A673 (cell line): Measurements from ENCODE around the gene RAB44. TPM values are rescaled to one million over a fixed set of nuclear protein-coding genes. Genes with fewer than 3 reads are reported as not detected.

Source experiments
- BruUV-seq: library from RNA; stranded (reverse); fragments of 400-500 nt; replicated peaks from 2 replicates; lab custom pipeline; 2021; lab: Mats Ljungman, UMichigan
- CTCF ChIA-PET: fragments of 300-600 bp; sonication (Branson Sonifier 250); formaldehyde crosslinking; loops from one replicate; lab custom pipeline; 2022; ENCODE audit warnings: antibody characterized with exemption; lab: Charles Lee
- POLR2A ChIA-PET: fragments of 300-600 bp; sonication (Branson Sonifier 250); formaldehyde crosslinking; loops from one replicate; lab custom pipeline; 2022; ENCODE audit warnings: antibody characterized with exemption; ENCODE audit not compliant: low non-redundant PET; lab: Charles Lee
- DNase-seq: peaks from one replicate; pipeline ENCODE4 v3.0.0-alpha.2; 2015; ENCODE audit warnings: low spot score
- H3K27ac ChIP-seq: fragments of 200-600 bp; sonication (generic); 2 replicates; pipeline ENCODE4 v1.5.1; 2016; ENCODE audit warnings: mixed run types, low read depth, mild to moderate bottlenecking, mixed read lengths, antibody characterized with exemption, low read length; ENCODE audit not compliant: poor library complexity, severe bottlenecking
- H3K27me3 ChIP-seq: fragments of 200-600 bp; sonication (generic); replicated peaks from 2 replicates; pipeline ENCODE4 v1.6.1; 2017; ENCODE audit warnings: mixed run types, low read depth, mild to moderate bottlenecking, mixed read lengths, antibody characterized with exemption, low read length; ENCODE audit not compliant: insufficient read depth, poor library complexity
- H3K36me3 ChIP-seq: fragments of 200-600 bp; sonication (generic); 2 replicates; pipeline ENCODE4 v1.6.1; 2016; ENCODE audit warnings: mixed run types, mild to moderate bottlenecking, mixed read lengths, antibody characterized with exemption, low read length; ENCODE audit not compliant: insufficient read depth, poor library complexity, severe bottlenecking
- H3K4me1 ChIP-seq: fragments of 200-600 bp; sonication (generic); 2 replicates; pipeline ENCODE4 v1.6.1; 2017; ENCODE audit warnings: mixed run types, mild to moderate bottlenecking, mixed read lengths, antibody characterized with exemption, low read length; ENCODE audit not compliant: insufficient read depth, poor library complexity, severe bottlenecking
- H3K4me3 ChIP-seq: fragments of 200-600 bp; sonication (generic); 2 replicates; pipeline ENCODE4 v1.5.1; 2016; ENCODE audit warnings: low read depth, mixed run types, mild to moderate bottlenecking, mixed read lengths, low read length; ENCODE audit not compliant: poor library complexity, severe bottlenecking
- H3K9me3 ChIP-seq: fragments of 200-600 bp; sonication (generic); 2 replicates; pipeline ENCODE4 v1.6.1; 2016; ENCODE audit warnings: mixed run types, low read depth, mild to moderate bottlenecking, mixed read lengths, antibody characterized with exemption, low read length; ENCODE audit not compliant: poor library complexity, severe bottlenecking
- CTCF ChIP-seq: fragments of 300-800, 200-600 bp; sonication (generic); conservative IDR thresholded peaks from 2 replicates; pipeline ENCODE4 v1.5.1; 2017; ENCODE audit warnings: low read depth, mild to moderate bottlenecking, antibody characterized with exemption, low read length, moderate library complexity, mixed read lengths
- EZH2 ChIP-seq: fragments of 200-600 bp; sonication (generic); IDR thresholded peaks from 2 replicates; pipeline ENCODE4 v1.6.1; 2017; ENCODE audit warnings: borderline replicate concordance, low read depth, mild to moderate bottlenecking, mixed read lengths, antibody characterized with exemption, low read length; ENCODE audit not compliant: poor library complexity, severe bottlenecking
- intact Hi-C: fragments of 100-400 bp; cut with micrococcal nuclease; formaldehyde crosslinking; loops from one replicate; pipeline ENCODE4 v1.10.0; 2022; ENCODE audit not compliant: unreplicated experiment
- total RNA-seq: library from RNA; stranded (reverse); gene quantifications from 2 replicates; pipeline ENCODE4 v1.2.3, GENCODE V29; 2021

Gene RAB44
- total RNA-seq, 1 experiment from 2014 or later = not detected

GRCh38 chr6:36759148-36759759, 61.6 kb downstream of the RAB44 start:
- Histone ChIP-seq H3K36me3 (no peaks in the 10 kb centered on the region), H3K4me3 (no peak overlapping the region), H3K9me3 (no peaks in the 10 kb centered on the region), H3K27me3 (no peaks in the 10 kb centered on the region), H3K27ac (no peak overlapping the region), H3K4me1 (no peaks in the 10 kb centered on the region)
- CTCF ChIA-PET = interaction anchor here (0.5 to 1.7 kb wide), 12 partner anchors 8 to 457 kb away, joined by 3 to 10 read pairs (median 3); partner anchors contain the start of gene CDKN1A
- POLR2A ChIA-PET = interaction anchor here (0.6 kb wide), 1 partner anchor 165 kb away, joined by 5 read pairs; no protein-coding TSS in a partner anchor
- BruUV-seq = no TSS peak
- intact Hi-C loops = loop anchor here (1.0 to 5.0 kb wide), 3 partner anchors 136 to 337 kb away; no protein-coding TSS in a partner anchor
- peak; percentile 81 for DNase-seq
- TF ChIP-seq EZH2 (no peak), CTCF (peak; percentile 98)

- intact Hi-C loops = no loop called here
- H3K9me3 ChIP-seq = no peaks in the 10 kb centered on the region
- no peak for TF ChIP-seq CTCF
- TF ChIP-seq EZH2 = no peak
- POLR2A ChIA-PET = interaction anchor here (0.6 kb wide), 1 partner anchor 163 kb away, joined by 6 read pairs; no protein-coding TSS in a partner anchor
- BruUV-seq = no TSS peak
- H3K27ac ChIP-seq = no peak overlapping the region
- CTCF ChIA-PET = interaction anchor here (0.6 kb wide), 1 partner anchor 93 kb away, joined by 3 read pairs; no protein-coding TSS in a partner anchor
- no peaks in the 10 kb centered on the region for H3K36me3 ChIP-seq
- H3K27me3 ChIP-seq = no peaks in the 10 kb centered on the region
- no peak overlapping the region for H3K4me3 ChIP-seq
- no peak for DNase-seq
- H3K4me1 ChIP-seq = no peaks in the 10 kb centered on the region
Observed at GRCh38 chr6:36760685-36761435, 63.2 kb downstream of the RAB44 start.

GRCh38 chr6:36762123-36762522, 64.5 kb downstream of the RAB44 start:
- Histone ChIP-seq H3K27ac (no peak overlapping the region), H3K27me3 (no peaks in the 10 kb centered on the region), H3K4me1 (no peaks in the 10 kb centered on the region), H3K9me3 (no peaks in the 10 kb centered on the region), H3K4me3 (no peak overlapping the region), H3K36me3 (no peaks in the 10 kb centered on the region)
- DNase-seq = no peak
- ChIA-PET POLR2A (no interaction called here), CTCF (no interaction called here)
- TF ChIP-seq CTCF (no peak), EZH2 (no peak)
- intact Hi-C loops = no loop called here
- no TSS peak for BruUV-seq
